ENCODE results near the gene NPY. TPM values are rescaled to one million over a fixed set of nuclear protein-coding genes. Genes with fewer than 3 reads are reported as not detected.
"Not testable (repeated sequence)": the region's sequence is repeated elsewhere in the genome, so short reads cannot be mapped to it uniquely, and the experiment has no call there.

NPY gene
- total RNA-seq, 4 donors from 2014 or later: not detected

GRCh38 chr7:24249266-24249665, 34.7 kb upstream of the NPY start:
- TF ChIP-seq CTCF (IDR thresholded peaks at IDR 0.05 in 4 of 5, conservative IDR thresholded peaks at IDR 0.05 in 1 of 5) (no peak), POLR2A (IDR thresholded peaks at IDR 0.05) (no peak)
- ATAC-seq (no peak), DNase-seq (no peak)
- no peaks in the 10 kb centered on the region for H3K36me3 ChIP-seq
- H3K27ac ChIP-seq: no peak overlapping the region
- intact Hi-C loops (cut with DNase I; ENCODE audit: low total_unique reads): no loop called here
- no peak overlapping the region for H3K4me3 ChIP-seq
- H3K9me3 ChIP-seq: no peaks in the 10 kb centered on the region
- in situ Hi-C loops (cut with MboI; ENCODE audit: low sequenced_read_pairs in 4 of 4): no loop called here
- no peaks in the 10 kb centered on the region for H3K4me1 ChIP-seq
- no peaks in the 10 kb centered on the region for H3K27me3 ChIP-seq

GRCh38 chr7:24251568-24251967, 32.4 kb upstream of the NPY start:
- intact Hi-C loops (cut with DNase I; ENCODE audit: low total_unique reads): no loop called here
- Histone ChIP-seq H3K27ac (no peak overlapping the region), H3K27me3 (no peaks in the 10 kb centered on the region), H3K4me1 (no peaks in the 10 kb centered on the region), H3K9me3 (no peaks in the 10 kb centered on the region), H3K36me3 (no peaks in the 10 kb centered on the region), H3K4me3 (no peak overlapping the region)
- no peak for ATAC-seq
- TF ChIP-seq POLR2A (IDR thresholded peaks at IDR 0.05) (no peak), CTCF (IDR thresholded peaks at IDR 0.05 in 4 of 5, conservative IDR thresholded peaks at IDR 0.05 in 1 of 5) (no peak)
- in situ Hi-C loops (cut with MboI; ENCODE audit: low sequenced_read_pairs in 4 of 4): no loop called here
- no peak for DNase-seq

- ATAC-seq: no peak
- in situ Hi-C loops (cut with MboI; ENCODE audit: low sequenced_read_pairs in 4 of 4) (no loop called here), intact Hi-C loops (cut with DNase I; ENCODE audit: low total_unique reads) (no loop called here)
- H3K4me1 ChIP-seq: no peaks in the 10 kb centered on the region
- no peak for DNase-seq
- H3K36me3 ChIP-seq: no peaks in the 10 kb centered on the region
- no peaks in the 10 kb centered on the region for H3K9me3 ChIP-seq
- no peak overlapping the region for H3K27ac ChIP-seq
- H3K27me3 ChIP-seq: no peaks in the 10 kb centered on the region
- TF ChIP-seq POLR2A (IDR thresholded peaks at IDR 0.05) (no peak), CTCF (IDR thresholded peaks at IDR 0.05 in 4 of 5, conservative IDR thresholded peaks at IDR 0.05 in 1 of 5) (no peak)
- H3K4me3 ChIP-seq: no peak overlapping the region
Measured at GRCh38 chr7:24255139-24255538, 28.9 kb upstream of the NPY start.

- in situ Hi-C loops (cut with MboI; ENCODE audit: low sequenced_read_pairs in 4 of 4); H3K27me3 ChIP-seq; DNase-seq; ATAC-seq; H3K36me3 ChIP-seq; intact Hi-C loops (cut with DNase I; ENCODE audit: low total_unique reads); H3K27ac ChIP-seq; H3K4me3 ChIP-seq; H3K4me1 ChIP-seq; H3K9me3 ChIP-seq: not testable (repeated sequence)
Measured at GRCh38 chr7:24258324-24258723, 25.7 kb upstream of the NPY start.

GRCh38 chr7:24271938-24272337, 12.1 kb upstream of the NPY start:
- no peak for TF ChIP-seq CTCF (IDR thresholded peaks at IDR 0.05 in 4 of 5, conservative IDR thresholded peaks at IDR 0.05 in 1 of 5)
- TF ChIP-seq POLR2A (IDR thresholded peaks at IDR 0.05): no peak
- no peak overlapping the region for H3K27ac ChIP-seq
- intact Hi-C loops (cut with DNase I; ENCODE audit: low total_unique reads): no loop called here
- H3K4me3 ChIP-seq: no peak overlapping the region
- ATAC-seq: no peak
- no peaks in the 10 kb centered on the region for H3K9me3 ChIP-seq
- in situ Hi-C loops (cut with MboI; ENCODE audit: low sequenced_read_pairs in 4 of 4): no loop called here
- no peaks in the 10 kb centered on the region for H3K27me3 ChIP-seq
- H3K36me3 ChIP-seq: no peaks in the 10 kb centered on the region
- DNase-seq: no peak
- no peaks in the 10 kb centered on the region for H3K4me1 ChIP-seq

Data from gastrocnemius medialis (tissue), 4 donors.